T-cell (primary cell): ENCODE results near the gene CNIH2. TPM values are rescaled to one million over a fixed set of nuclear protein-coding genes. Genes with fewer than 3 reads are reported as not detected.
A peak's percentile ranks its signal among the peaks of the same experiment; 100 is the strongest.

ENCODE experiments used
- ATAC-seq, 4 experiments: fragments of 200-7000 bp in 3 of 4; fragments of 150-1000 bp in 1 of 4; cut with Tn5 transposase; replicated peaks in 1 of 4; 1 replicate in 3 of 4; 2 replicates in 1 of 4; pipeline ENCODE4 v1.10.0; 2021; ENCODE audit warnings: moderate library complexity in 3 of 4, mild to moderate bottlenecking in 2 of 4, moderate number of reproducible peaks in 1 of 4
- CTCF ChIA-PET, 2 donors: fragments of 300-600 bp; sonication (Branson Sonifier 250); formaldehyde crosslinking; loops; one replicate each; lab custom pipeline; 2022; ENCODE audit warnings: antibody characterized with exemption in 2 of 2; lab: Charles Lee
- POLR2A ChIA-PET, 2 donors: fragments of 300-600 bp; sonication (Branson Sonifier 250); formaldehyde crosslinking; loops; one replicate each; lab custom pipeline; 2022; ENCODE audit warnings: antibody characterized with exemption in 2 of 2; lab: Charles Lee
- DNase-seq, 35 experiments: peaks; one replicate each; pipeline versions ENCODE4 v3.0.0 to v3.0.0-alpha.2; 2013 to 2023
- H3K27ac ChIP-seq: one replicate; pipeline ENCODE4 v1.5.1; 2013; ENCODE audit warnings: low read length
- H3K27me3 ChIP-seq, 2 experiments: replicated peaks in 1 of 2; 1 replicate in 1 of 2; 2 replicates in 1 of 2; pipeline versions ENCODE4 v1.6.1 to v1.7.0; 2013; ENCODE audit warnings: low read length in 1 of 2, mixed read lengths in 1 of 2; ENCODE audit not compliant: control insufficient read depth in 2 of 2, insufficient read depth in 2 of 2; ENCODE audit errors: extremely low read depth in 1 of 2
- H3K36me3 ChIP-seq, 2 donors: 1 replicate in 1 of 2; 2 replicates in 1 of 2; pipeline versions ENCODE4 v1.6.1 to v1.7.0; 2013; ENCODE audit warnings: low read length in 1 of 2; ENCODE audit not compliant: control insufficient read depth in 2 of 2, insufficient read depth in 1 of 2; ENCODE audit errors: extremely low read depth in 1 of 2
- H3K4me1 ChIP-seq, 2 experiments: 1 replicate in 1 of 2; 2 replicates in 1 of 2; pipeline versions ENCODE4 v1.6.1 to v1.7.0; 2013; ENCODE audit warnings: low read length in 2 of 2, mixed read lengths in 1 of 2; ENCODE audit not compliant: insufficient read depth in 2 of 2, control insufficient read depth in 1 of 2; ENCODE audit errors: extremely low read depth in 1 of 2
- H3K4me3 ChIP-seq, 2 donors: 1 replicate in 1 of 2; 2 replicates in 1 of 2; pipeline versions ENCODE4 v1.5.1 to v1.7.0; 2013; ENCODE audit warnings: mild to moderate bottlenecking in 2 of 2, low read length in 1 of 2, moderate library complexity in 1 of 2; ENCODE audit not compliant: control insufficient read depth in 1 of 2; ENCODE audit errors: extremely low read depth in 1 of 2
- H3K9me3 ChIP-seq: 2 replicates; pipeline ENCODE4 v1.7.0; 2013
- H3K27ac Mint-ChIP-seq, 2 donors: one replicate each; pipeline ENCODE4 v1.8.0; 2020 to 2021; ENCODE audit warnings: mild to moderate bottlenecking in 2 of 2, mixed read lengths in 2 of 2
- H3K27me3 Mint-ChIP-seq, 2 donors: one replicate each; pipeline ENCODE4 v1.8.0; 2021 to 2022; ENCODE audit warnings: mixed read lengths in 2 of 2
- H3K36me3 Mint-ChIP-seq: one replicate; pipeline ENCODE4 v1.8.0; 2021; ENCODE audit warnings: mixed read lengths
- H3K4me1 Mint-ChIP-seq, 3 donors: one replicate each; pipeline ENCODE4 v1.8.0; 2020 to 2022; ENCODE audit warnings: mixed read lengths in 3 of 3, mild to moderate bottlenecking in 1 of 3
- H3K4me3 Mint-ChIP-seq, 3 donors: one replicate each; pipeline ENCODE4 v1.8.0; 2020 to 2022; ENCODE audit warnings: mild to moderate bottlenecking in 3 of 3, mixed read lengths in 3 of 3, moderate library complexity in 3 of 3
- H3K9me3 Mint-ChIP-seq, 3 donors: one replicate each; pipeline ENCODE4 v1.8.0; 2020 to 2022; ENCODE audit warnings: mixed read lengths in 3 of 3
- WGBS: methylation state at CpG from one replicate; pipeline ENCODE4 v1.1.5; 2013; ENCODE audit warnings: missing lambda C conversion rate; ENCODE audit not compliant: insufficient coverage; 5-methylcytosine and 5-hydroxymethylcytosine counted together
- total RNA-seq, 35 experiments: library from RNA in 6 of 35; stranded (reverse) in 6 of 35; fragments of 120-200 nt in 1 of 35; gene quantifications; one replicate each; pipeline versions ENCODE4 v1.2.1 to v1.2.4 and lab custom pipeline; 2013 to 2026

The CNIH2 gene
- total RNA-seq, 5 donors from 2014 or later (not counting 1 experiment from before 2014, with no cell fraction given): 1.9 to 9.9 (median 2.7) TPM

GRCh38 chr11:66290330-66290621 is 12.3 kb downstream of the CNIH2 start:
- Histone ChIP-seq H3K9me3 (no peaks in the 10 kb centered on the region), H3K27ac (no peak overlapping the region), H3K36me3 (no peaks in the 10 kb centered on the region), H3K4me3 (no peak overlapping the region), H3K27me3 (peaks cover 0 to 30% of the 10 kb centered on the region in 2 experiments), H3K4me1 (peaks cover 4 to 43% of the 10 kb centered on the region in 2 experiments)
- H3K4me1 Mint-ChIP-seq: peaks cover 31 to 46% (median 37%) of the 10 kb centered on the region in 3 donors
- peak overlapping the region; percentile 79 to 95 for H3K27ac Mint-ChIP-seq
- H3K4me3 Mint-ChIP-seq: peak overlapping the region; percentile 84 to 93 (median 89)
- DNase-seq (no peak), ATAC-seq (no peak)
- H3K27me3 Mint-ChIP-seq: peaks cover 12 to 19% of the 10 kb centered on the region in 2 donors
- ChIA-PET CTCF (interaction anchor here in 1 of 2 donors (1.6 kb wide), 1 partner anchor 131 kb away, joined by 3 read pairs; the partner anchor contains the start of gene NPAS4), POLR2A (no interaction called here)
- H3K36me3 Mint-ChIP-seq: no peaks in the 10 kb centered on the region
- WGBS: 100% methylated on average over 1 of the region's 2 CpGs
- no peaks in the 10 kb centered on the region for H3K9me3 Mint-ChIP-seq

GRCh38 chr11:66291303-66291705 is 13.3 kb downstream of the CNIH2 start:
- H3K36me3 ChIP-seq: no peaks in the 10 kb centered on the region
- CTCF ChIA-PET: interaction anchor here in 1 of 2 donors (0.6 to 1.1 kb wide), 2 partner anchors 10 to 20 kb away, joined by 4 read pairs; no protein-coding TSS in a partner anchor
- H3K4me3 ChIP-seq: peak overlapping the region in 1 of 2 donors; percentile 45
- Mint-ChIP-seq H3K4me1 (peaks cover 28 to 46% (median 37%) of the 10 kb centered on the region in 3 donors), H3K4me3 (peak overlapping the region; percentile 84 to 93 (median 89)), H3K27ac (peak overlapping the region in 1 of 2 donors; percentile 49), H3K27me3 (peaks cover 12 to 21% of the 10 kb centered on the region in 2 donors), H3K9me3 (no peaks in the 10 kb centered on the region), H3K36me3 (no peaks in the 10 kb centered on the region)
- WGBS: 26% methylated on average over 14 of the region's 16 CpGs
- POLR2A ChIA-PET: interaction anchor here in 1 of 2 donors (0.6 to 0.9 kb wide), 2 partner anchors 21 to 1512 kb away, joined by 3 to 6 read pairs; no protein-coding TSS in a partner anchor
- ATAC-seq: no peak
- no peak overlapping the region for H3K27ac ChIP-seq
- no peak for DNase-seq
- no peaks in the 10 kb centered on the region for H3K9me3 ChIP-seq
- peaks cover 4 to 43% of the 10 kb centered on the region in 2 experiments for H3K4me1 ChIP-seq
- peaks cover 0 to 37% of the 10 kb centered on the region in 2 experiments for H3K27me3 ChIP-seq

- H3K27ac Mint-ChIP-seq: peak within 1 kb of the TSS in 1 of 2 donors; percentile 49
- peak within 1 kb of the TSS; percentile 84 to 93 (median 89) for H3K4me3 Mint-ChIP-seq
- ATAC-seq (no peak), DNase-seq (peak in 4 of 35 experiments; percentile 31 to 66 (median 41))
- ChIA-PET POLR2A (interaction anchor here in 1 of 2 donors (0.6 kb wide), 2 partner anchors 24 to 1513 kb away, joined by 3 to 6 read pairs; no protein-coding TSS in a partner anchor), CTCF (interaction anchor here in 1 of 2 donors (0.6 to 1.1 kb wide), 2 partner anchors 10 to 20 kb away, joined by 4 read pairs; no protein-coding TSS in a partner anchor)
- no peak within 1 kb of the TSS for H3K27ac ChIP-seq
- no peaks in the 10 kb centered on the region for H3K36me3 ChIP-seq
- H3K36me3 Mint-ChIP-seq: no peaks in the 10 kb centered on the region
- H3K27me3 Mint-ChIP-seq: peaks cover 12 to 21% of the 10 kb centered on the region in 2 donors
- peaks cover 4 to 43% of the 10 kb centered on the region in 2 experiments for H3K4me1 ChIP-seq
- peak within 1 kb of the TSS; percentile 4 to 45 for H3K4me3 ChIP-seq
- H3K4me1 Mint-ChIP-seq: peaks cover 28 to 40% (median 35%) of the 10 kb centered on the region in 3 donors
- no peaks in the 10 kb centered on the region for H3K9me3 ChIP-seq
- no peaks in the 10 kb centered on the region for H3K9me3 Mint-ChIP-seq
- H3K27me3 ChIP-seq: peaks cover 0 to 43% of the 10 kb centered on the region in 2 experiments
- WGBS: 4% methylated on average over 87 of the region's 95 CpGs
Measured at GRCh38 chr11:66291706-66292542, 13.9 kb downstream of the CNIH2 start, which contains the start of gene TMEM151A. TMEM151A (plus strand) TSS chr11:66291894; CDS start chr11:66292014, 120 bp downstream.

DNA sequence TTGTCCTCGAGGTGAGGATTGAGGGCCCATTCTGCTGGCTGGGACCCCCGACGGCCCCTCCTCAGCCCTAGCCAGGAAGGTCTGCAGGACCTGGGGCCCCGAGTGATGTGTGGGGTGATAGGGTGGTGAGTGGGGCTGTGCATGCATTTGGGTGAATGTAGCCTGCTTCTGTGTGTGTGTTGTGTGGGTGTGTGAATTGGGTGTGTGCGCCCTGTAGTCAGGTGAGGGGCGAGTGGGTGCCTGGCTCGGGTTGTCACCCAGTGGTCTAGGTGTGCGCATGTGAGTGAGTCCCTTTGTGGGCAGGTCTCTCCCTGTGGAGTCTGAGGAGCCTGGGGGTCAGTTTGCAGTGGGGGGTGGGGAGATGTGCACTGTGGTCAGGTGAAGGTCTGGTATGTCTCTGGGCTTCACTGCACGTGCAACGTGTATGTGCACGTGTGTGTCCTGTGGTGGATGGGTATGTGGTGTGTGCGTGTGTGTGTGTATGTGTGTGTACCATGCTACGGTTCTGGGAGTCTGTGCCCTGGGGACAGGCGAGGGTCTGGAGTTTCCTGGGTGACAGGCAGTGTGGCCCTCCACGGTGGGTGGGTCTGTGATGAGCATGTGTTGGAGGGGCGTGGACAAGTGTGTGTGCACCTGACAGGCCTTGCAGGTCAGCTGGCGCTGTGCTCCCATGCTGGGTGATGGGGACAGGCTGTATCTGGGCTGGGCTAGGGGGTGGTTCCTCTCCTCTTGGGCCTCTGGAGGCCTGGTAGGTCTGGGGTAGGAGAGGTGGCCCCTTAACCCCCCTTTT is 14.8 kb downstream of the CNIH2 start:
- Mint-ChIP-seq H3K4me3 (peak overlapping the region; percentile 49 to 66 (median 57)), H3K4me1 (peaks cover 28 to 33% (median 29%) of the 10 kb centered on the region in 3 donors), H3K27ac (peak overlapping the region in 1 of 2 donors; percentile 31), H3K36me3 (no peaks in the 10 kb centered on the region), H3K27me3 (peaks cover 12 to 21% of the 10 kb centered on the region in 2 donors), H3K9me3 (no peaks in the 10 kb centered on the region)
- no peak for DNase-seq
- Histone ChIP-seq H3K4me1 (peaks cover 4 to 36% of the 10 kb centered on the region in 2 experiments), H3K4me3 (peak overlapping the region in 1 of 2 donors; percentile 30), H3K36me3 (no peaks in the 10 kb centered on the region), H3K27ac (no peak overlapping the region), H3K9me3 (no peaks in the 10 kb centered on the region), H3K27me3 (peaks cover 0 to 46% of the 10 kb centered on the region in 2 experiments)
- ChIA-PET CTCF (no interaction called here), POLR2A (no interaction called here)
- ATAC-seq: no peak
- WGBS: 45% methylated on average over 17 of the region's 17 CpGs

- Mint-ChIP-seq H3K27me3 (peaks cover 12 to 21% of the 10 kb centered on the region in 2 donors), H3K4me1 (peaks cover 28% of the 10 kb centered on the region in 3 donors), H3K4me3 (peak overlapping the region in 2 of 3 donors; percentile 9 to 57), H3K36me3 (no peaks in the 10 kb centered on the region), H3K9me3 (no peaks in the 10 kb centered on the region), H3K27ac (no peak overlapping the region)
- ChIA-PET CTCF (no interaction called here), POLR2A (no interaction called here)
- no peak overlapping the region for H3K27ac ChIP-seq
- DNase-seq (no peak), ATAC-seq (no peak)
- H3K27me3 ChIP-seq: peaks cover 0 to 46% of the 10 kb centered on the region in 2 experiments
- no peaks in the 10 kb centered on the region for H3K9me3 ChIP-seq
- H3K4me3 ChIP-seq: no peak overlapping the region
- WGBS: no CpG with 5 or more reads among the region's 4 CpGs
- H3K36me3 ChIP-seq: no peaks in the 10 kb centered on the region
- H3K4me1 ChIP-seq: peaks cover 1 to 30% of the 10 kb centered on the region in 2 experiments
Measured at GRCh38 chr11:66293352-66293751, 15.4 kb downstream of the CNIH2 start.
